Stimulated activated naive CD8-positive, alpha-beta T cell treated with anti-CD3 and anti-CD28 coated beads, Interleukin-15, amount 100 ng/mL, for 72 hours (primary cell): ENCODE results near the gene VENTX.
A peak's percentile ranks its signal among the peaks of the same experiment; 100 is the strongest.
"Not testable (repeated sequence)": the region's sequence is repeated elsewhere in the genome, so short reads cannot be mapped to it uniquely, and the experiment has no call there.

ENCODE experiments used
- ATAC-seq: fragments of 150-1000 bp; cut with Tn5 transposase; 2 replicates; pipeline ENCODE4 v1.10.0; 2021; ENCODE audit warnings: mild to moderate bottlenecking, moderate library complexity
- DNase-seq, 2 donors: peaks; one replicate each; pipeline ENCODE4 v3.0.0; 2021 to 2022
- H3K27ac Mint-ChIP-seq, 2 donors: one replicate each; pipeline ENCODE4 v1.8.0; 2022; ENCODE audit warnings: mild to moderate bottlenecking in 2 of 2, mixed read lengths in 2 of 2, moderate library complexity in 2 of 2
- H3K27me3 Mint-ChIP-seq: one replicate; pipeline ENCODE4 v1.8.0; 2022; ENCODE audit warnings: mixed read lengths
- H3K4me1 Mint-ChIP-seq: one replicate; pipeline ENCODE4 v1.8.0; 2022; ENCODE audit warnings: mild to moderate bottlenecking, mixed read lengths
- H3K4me3 Mint-ChIP-seq, 2 donors: one replicate each; pipeline ENCODE4 v1.8.0; 2022; ENCODE audit warnings: mild to moderate bottlenecking in 2 of 2, mixed read lengths in 2 of 2, moderate library complexity in 1 of 2
- H3K9me3 Mint-ChIP-seq, 2 donors: one replicate each; pipeline ENCODE4 v1.8.0; 2022; ENCODE audit warnings: mixed read lengths in 2 of 2

The VENTX gene

GRCh38 chr10:133264461-133264860 lies 26.8 kb downstream of the VENTX start:
- DNase-seq (no peak), ATAC-seq (no peak)
- Mint-ChIP-seq H3K4me1 (peaks cover 61% of the 10 kb centered on the region), H3K4me3 (no peak overlapping the region), H3K27me3 (no peaks in the 10 kb centered on the region), H3K27ac (peak overlapping the region in 1 of 2 donors; percentile 71), H3K9me3 (no peaks in the 10 kb centered on the region)

- H3K4me3 Mint-ChIP-seq, DNase-seq, H3K9me3 Mint-ChIP-seq, H3K27me3 Mint-ChIP-seq, ATAC-seq, H3K27ac Mint-ChIP-seq: not testable (repeated sequence)
- H3K4me1 Mint-ChIP-seq, result peaks cover 55% of the 10 kb centered on the region
Observed at GRCh38 chr10:133265052-133265451, 27.4 kb downstream of the VENTX start.

- DNase-seq (no peak), ATAC-seq (no peak)
- Mint-ChIP-seq H3K4me1 (peaks cover 43% of the 10 kb centered on the region), H3K27ac (no peak overlapping the region), H3K9me3 (no peaks in the 10 kb centered on the region), H3K4me3 (no peak overlapping the region), H3K27me3 (no peaks in the 10 kb centered on the region)
Observed at GRCh38 chr10:133266056-133266795, 28.6 kb downstream of the VENTX start.

- Mint-ChIP-seq H3K4me1 (peaks cover 38% of the 10 kb centered on the region), H3K27me3 (no peaks in the 10 kb centered on the region), H3K27ac (no peak overlapping the region), H3K4me3 (no peak overlapping the region), H3K9me3 (no peaks in the 10 kb centered on the region)
- DNase-seq (no peak), ATAC-seq (no peak)
Observed at GRCh38 chr10:133267293-133267692, 29.6 kb downstream of the VENTX start.

- peaks cover 33% of the 10 kb centered on the region for H3K4me1 Mint-ChIP-seq
- no peak overlapping the region for H3K27ac Mint-ChIP-seq
- no peak overlapping the region for H3K4me3 Mint-ChIP-seq
- DNase-seq (no peak), ATAC-seq (peak; percentile 29)
- no peaks in the 10 kb centered on the region for H3K9me3 Mint-ChIP-seq
- no peaks in the 10 kb centered on the region for H3K27me3 Mint-ChIP-seq
Observed at GRCh38 chr10:133267829-133268228, 30.2 kb downstream of the VENTX start.

GRCh38 chr10:133268532-133268931 lies 30.9 kb downstream of the VENTX start:
- no peak overlapping the region for H3K27ac Mint-ChIP-seq
- ATAC-seq (no peak), DNase-seq (no peak)
- no peaks in the 10 kb centered on the region for H3K27me3 Mint-ChIP-seq
- peaks cover 26% of the 10 kb centered on the region for H3K4me1 Mint-ChIP-seq
- H3K4me3 Mint-ChIP-seq, result no peak overlapping the region
- no peaks in the 10 kb centered on the region for H3K9me3 Mint-ChIP-seq

- ATAC-seq (peak; percentile 6), DNase-seq (no peak)
- no peak overlapping the region for H3K27ac Mint-ChIP-seq
- H3K4me1 Mint-ChIP-seq, result peaks cover 17% of the 10 kb centered on the region
- no peaks in the 10 kb centered on the region for H3K27me3 Mint-ChIP-seq
- H3K9me3 Mint-ChIP-seq, result no peaks in the 10 kb centered on the region
- H3K4me3 Mint-ChIP-seq, result no peak overlapping the region
Observed at GRCh38 chr10:133269367-133269766, 31.7 kb downstream of the VENTX start.

- no peak overlapping the region for H3K4me3 Mint-ChIP-seq
- ATAC-seq (no peak), DNase-seq (no peak)
- peaks cover 17% of the 10 kb centered on the region for H3K4me1 Mint-ChIP-seq
- no peaks in the 10 kb centered on the region for H3K27me3 Mint-ChIP-seq
- H3K27ac Mint-ChIP-seq, result peak overlapping the region in 1 of 2 donors; percentile 54
- no peaks in the 10 kb centered on the region for H3K9me3 Mint-ChIP-seq
Observed at GRCh38 chr10:133270204-133270603, 32.5 kb downstream of the VENTX start.

- H3K27me3 Mint-ChIP-seq, result no peaks in the 10 kb centered on the region
- ATAC-seq (no peak), DNase-seq (no peak)
- peaks cover 17% of the 10 kb centered on the region for H3K4me1 Mint-ChIP-seq
- H3K27ac Mint-ChIP-seq, result no peak overlapping the region
- no peak overlapping the region for H3K4me3 Mint-ChIP-seq
- H3K9me3 Mint-ChIP-seq, result no peaks in the 10 kb centered on the region
Observed at GRCh38 chr10:133270773-133271297, 33.2 kb downstream of the VENTX start.

- Mint-ChIP-seq H3K27me3 (no peaks in the 10 kb centered on the region), H3K27ac (no peak overlapping the region), H3K4me3 (no peak overlapping the region), H3K9me3 (no peaks in the 10 kb centered on the region), H3K4me1 (peaks cover 18% of the 10 kb centered on the region)
- no peak for ATAC-seq
- no peak for DNase-seq
Observed at GRCh38 chr10:133271521-133272300, 34.1 kb downstream of the VENTX start.

GRCh38 chr10:133272301-133272963 lies 34.8 kb downstream of the VENTX start:
- H3K27me3 Mint-ChIP-seq, result no peaks in the 10 kb centered on the region
- ATAC-seq (no peak), DNase-seq (no peak)
- H3K4me1 Mint-ChIP-seq, result peaks cover 20% of the 10 kb centered on the region
- no peak overlapping the region for H3K27ac Mint-ChIP-seq
- H3K4me3 Mint-ChIP-seq, result no peak overlapping the region
- no peaks in the 10 kb centered on the region for H3K9me3 Mint-ChIP-seq

- no peaks in the 10 kb centered on the region for H3K27me3 Mint-ChIP-seq
- no peak for ATAC-seq
- no peak overlapping the region for H3K27ac Mint-ChIP-seq
- DNase-seq, result no peak
- peaks cover 25% of the 10 kb centered on the region for H3K4me1 Mint-ChIP-seq
- no peak overlapping the region for H3K4me3 Mint-ChIP-seq
- H3K9me3 Mint-ChIP-seq, result no peaks in the 10 kb centered on the region
Observed at GRCh38 chr10:133272964-133273420, 35.3 kb downstream of the VENTX start.

GRCh38 chr10:133273534-133274143 lies 36.0 kb downstream of the VENTX start:
- Mint-ChIP-seq H3K4me3 (peak overlapping the region in 1 of 2 donors; percentile 31), H3K9me3 (no peaks in the 10 kb centered on the region), H3K27me3 (no peaks in the 10 kb centered on the region), H3K27ac (no peak overlapping the region), H3K4me1 (peaks cover 32% of the 10 kb centered on the region)
- no peak for ATAC-seq
- no peak for DNase-seq

- ATAC-seq (peak; percentile 77), DNase-seq (peak; percentile 57 to 85)
- Mint-ChIP-seq H3K4me3 (peak overlapping the region; percentile 88 to 90), H3K27ac (peak overlapping the region; percentile 89 to 92), H3K4me1 (peaks cover 45% of the 10 kb centered on the region), H3K27me3 (no peaks in the 10 kb centered on the region), H3K9me3 (no peaks in the 10 kb centered on the region)
Observed at GRCh38 chr10:133274751-133275683, 37.4 kb downstream of the VENTX start.
